ENCODE measurements around the gene DIP2A.
A peak's percentile ranks its signal among the peaks of the same experiment; 100 is the strongest.

DIP2A gene

DNA sequence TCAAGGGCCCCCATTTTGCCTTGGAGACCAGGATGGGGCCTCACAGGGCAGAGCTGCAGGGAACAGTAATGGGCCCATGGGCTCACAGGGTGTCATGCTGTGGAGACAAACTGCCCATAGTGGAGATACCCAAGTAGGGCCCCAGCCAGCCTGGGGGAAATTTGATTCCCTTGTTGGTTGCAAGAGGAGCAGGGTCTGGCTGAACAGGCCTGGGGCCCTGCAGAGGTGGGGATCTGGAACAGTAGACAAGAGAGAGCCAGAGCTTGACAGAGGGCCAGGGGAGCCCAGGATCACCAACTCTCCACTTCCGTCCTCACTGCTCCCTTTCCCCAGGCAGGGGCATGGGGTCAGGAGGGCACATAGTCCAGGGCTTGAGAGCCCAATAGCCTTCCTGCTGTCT, 137.5 kb downstream of the DIP2A start:
- DNase-seq (ENCODE audit: low spot score): no peak

DNA sequence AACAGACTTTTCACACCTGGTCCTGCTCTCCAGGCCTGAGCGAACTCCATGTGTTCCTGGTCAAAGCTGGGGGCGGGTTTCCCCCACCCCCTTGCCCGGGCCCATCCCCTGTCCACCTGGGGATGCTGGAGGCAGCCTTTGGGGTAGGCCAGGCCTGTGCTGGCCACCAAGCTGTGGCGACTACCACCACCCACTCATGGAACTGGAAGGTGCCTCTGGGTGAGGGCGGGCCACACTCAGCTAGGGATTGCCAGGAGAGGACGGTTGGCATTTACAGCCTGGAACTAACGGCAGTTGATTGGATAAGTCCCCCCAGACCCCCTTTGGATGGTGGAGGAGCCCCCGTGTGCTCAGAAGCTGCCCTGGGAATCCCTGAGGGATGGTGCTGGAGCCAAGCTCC, 138.3 kb downstream of the DIP2A start:
- no peak for DNase-seq (ENCODE audit: low spot score)

DNA sequence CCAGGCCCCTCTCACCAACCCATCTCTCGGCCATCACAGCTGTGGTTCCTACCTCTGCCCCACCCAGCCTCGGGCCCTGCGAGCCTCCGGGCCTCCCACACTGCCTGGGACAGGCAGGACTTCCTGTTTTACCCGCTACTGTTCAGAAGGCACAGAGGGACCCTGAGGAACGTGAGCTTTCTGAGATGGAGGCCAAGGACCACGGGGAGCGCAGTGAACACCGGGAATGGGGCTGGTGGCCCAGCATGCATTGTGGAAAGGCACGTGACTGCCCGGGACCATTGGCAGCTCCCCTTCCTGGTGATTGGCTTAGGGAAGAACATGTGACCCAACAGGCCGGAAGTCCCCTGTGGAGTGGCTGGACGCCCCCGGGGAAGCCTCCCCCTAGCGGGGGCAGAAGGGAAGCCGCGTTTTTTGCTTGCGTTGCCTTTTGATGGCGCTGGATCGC, 139.2 kb downstream of the DIP2A start:
- DNase-seq (ENCODE audit: low spot score): no peak

DNA sequence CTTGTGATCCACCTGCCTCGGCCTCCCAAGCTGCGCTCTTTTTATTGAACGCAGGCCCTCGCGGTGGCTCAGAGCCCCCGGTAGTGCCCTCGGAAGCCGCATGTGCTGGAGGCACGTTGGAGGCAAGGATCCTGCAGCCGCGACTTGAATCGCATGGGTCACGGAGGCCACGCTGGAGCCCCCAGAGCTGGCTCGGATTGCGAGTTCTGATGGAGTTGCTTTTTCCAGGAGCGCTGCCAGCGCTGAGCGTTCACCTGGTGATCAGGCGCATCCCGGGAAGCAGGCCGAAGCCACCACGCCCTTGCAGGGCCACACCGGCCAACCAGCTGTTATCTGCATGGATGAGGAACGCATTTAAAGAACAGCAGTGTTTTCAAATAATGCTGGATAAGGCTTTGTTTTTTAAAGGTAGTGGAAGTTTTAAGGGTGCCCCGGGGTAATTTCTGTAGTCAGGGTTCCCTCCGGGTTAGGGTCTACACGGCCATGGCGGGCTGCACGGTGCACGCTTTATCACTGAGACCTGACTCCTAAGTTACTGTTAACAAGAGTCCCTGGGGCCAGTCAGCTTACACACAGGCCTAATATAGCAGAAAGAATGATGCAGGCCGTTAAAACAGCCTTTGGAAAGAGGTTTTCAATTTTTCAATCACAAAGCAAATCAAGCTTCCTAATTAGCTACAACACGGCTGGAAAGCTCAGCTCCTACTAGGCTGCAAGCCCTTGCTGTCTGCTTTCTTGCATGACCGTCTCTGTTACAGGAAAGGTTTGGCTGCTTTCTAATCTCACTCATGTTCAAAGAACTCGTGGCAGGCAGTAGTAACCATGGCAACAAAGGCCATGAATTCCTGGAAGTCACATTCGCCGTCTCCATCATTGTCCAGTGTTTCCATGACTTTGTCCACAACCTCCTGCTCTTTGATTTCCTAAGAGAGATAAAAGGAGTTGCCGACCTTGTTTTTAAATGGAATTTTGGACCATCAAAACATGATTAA, 140.2 kb downstream of the DIP2A start:
- DNase-seq (ENCODE audit: low spot score): no peak

DNA sequence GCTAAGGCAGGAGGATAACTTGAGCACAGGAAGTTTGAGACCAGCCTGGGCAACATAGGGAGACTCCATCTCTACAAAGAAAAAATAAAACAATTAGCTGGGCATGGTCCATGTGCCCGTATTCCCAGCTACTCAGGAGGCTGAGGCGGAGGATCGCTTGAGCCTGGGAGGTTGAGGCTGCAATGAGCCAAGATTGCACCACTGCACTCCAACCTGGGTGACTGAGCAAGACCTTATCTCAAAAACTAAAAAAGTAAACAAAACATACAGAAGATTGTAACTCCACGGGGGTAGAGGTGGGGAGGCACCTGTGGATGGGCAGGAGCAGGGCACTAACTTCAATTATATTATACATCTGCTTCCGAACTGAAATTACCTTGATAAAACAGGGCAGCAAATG, 141.6 kb downstream of the DIP2A start:
- no peak for DNase-seq (ENCODE audit: low spot score)

DNA sequence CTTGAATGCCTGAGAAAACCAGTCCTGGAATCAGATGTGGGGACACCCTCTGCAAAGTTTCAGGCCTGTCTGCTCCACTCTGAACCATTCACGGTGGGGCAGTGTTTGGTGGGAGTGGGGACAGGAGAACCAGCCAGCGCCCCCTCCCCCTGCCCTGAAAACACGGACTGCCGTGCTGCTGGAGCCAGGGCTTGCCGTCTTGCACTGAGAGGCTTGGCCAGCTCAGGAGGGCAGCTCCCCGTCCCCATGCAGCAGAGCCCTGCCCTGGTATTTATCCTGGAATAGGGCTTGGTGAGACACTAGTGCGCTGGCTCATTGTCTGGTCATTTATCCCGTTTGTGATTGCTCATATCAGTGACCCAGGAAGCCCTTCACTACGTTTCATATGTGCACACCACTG, 142.3 kb downstream of the DIP2A start:
- no peak for DNase-seq (ENCODE audit: low spot score)

DNA sequence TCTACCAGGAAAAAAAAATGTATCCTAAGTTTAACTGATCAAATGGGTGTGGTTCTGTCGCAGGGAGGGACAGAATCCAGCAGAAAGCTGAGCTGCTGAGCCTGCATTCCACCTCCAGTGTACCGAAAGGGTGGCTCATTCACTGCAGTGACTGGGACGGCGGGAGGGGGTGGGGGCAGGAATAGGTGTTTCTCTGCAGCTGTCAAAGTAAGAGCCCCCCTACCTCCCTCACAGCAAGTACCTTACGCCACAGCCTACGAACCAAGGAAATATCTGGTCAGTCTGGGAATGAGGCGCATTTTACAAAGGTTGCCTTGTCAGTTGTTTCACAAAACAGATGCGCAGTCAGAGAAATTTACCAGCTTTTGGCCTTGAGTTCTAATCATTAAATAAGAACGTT, 144.5 kb downstream of the DIP2A start:
- no peak for DNase-seq (ENCODE audit: low spot score)

DNA sequence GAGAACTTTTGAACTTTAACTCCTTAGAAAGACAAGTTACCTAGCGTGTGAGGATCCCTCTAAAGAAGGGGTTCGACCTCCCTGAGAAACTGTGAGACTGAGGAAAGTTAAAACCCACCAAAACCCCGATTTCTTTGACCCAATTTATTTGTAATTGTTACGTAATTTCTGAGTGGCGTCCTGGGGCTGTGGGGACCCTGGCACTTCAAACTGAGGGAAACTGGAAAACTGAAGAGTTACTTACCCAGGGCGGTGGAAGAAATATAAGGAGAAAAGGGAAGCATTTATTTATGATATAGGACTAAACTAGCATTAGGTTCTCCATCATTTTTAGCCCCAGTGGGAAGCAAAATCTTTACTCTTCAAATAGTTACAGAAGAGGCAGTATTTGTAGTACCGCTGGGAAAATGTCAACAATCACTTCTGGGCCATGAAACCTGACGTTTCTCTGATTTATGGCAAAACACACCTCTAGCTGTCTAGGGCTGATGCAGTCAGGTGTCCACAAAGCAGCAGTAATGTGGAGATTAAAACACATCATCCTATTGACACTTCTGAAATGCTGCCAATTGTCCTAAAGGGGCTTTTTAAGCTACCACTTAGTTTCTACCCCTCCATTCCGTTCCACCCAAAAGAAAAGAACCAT, 145.8 kb downstream of the DIP2A start:
- no peak for DNase-seq (ENCODE audit: low spot score)

DNA sequence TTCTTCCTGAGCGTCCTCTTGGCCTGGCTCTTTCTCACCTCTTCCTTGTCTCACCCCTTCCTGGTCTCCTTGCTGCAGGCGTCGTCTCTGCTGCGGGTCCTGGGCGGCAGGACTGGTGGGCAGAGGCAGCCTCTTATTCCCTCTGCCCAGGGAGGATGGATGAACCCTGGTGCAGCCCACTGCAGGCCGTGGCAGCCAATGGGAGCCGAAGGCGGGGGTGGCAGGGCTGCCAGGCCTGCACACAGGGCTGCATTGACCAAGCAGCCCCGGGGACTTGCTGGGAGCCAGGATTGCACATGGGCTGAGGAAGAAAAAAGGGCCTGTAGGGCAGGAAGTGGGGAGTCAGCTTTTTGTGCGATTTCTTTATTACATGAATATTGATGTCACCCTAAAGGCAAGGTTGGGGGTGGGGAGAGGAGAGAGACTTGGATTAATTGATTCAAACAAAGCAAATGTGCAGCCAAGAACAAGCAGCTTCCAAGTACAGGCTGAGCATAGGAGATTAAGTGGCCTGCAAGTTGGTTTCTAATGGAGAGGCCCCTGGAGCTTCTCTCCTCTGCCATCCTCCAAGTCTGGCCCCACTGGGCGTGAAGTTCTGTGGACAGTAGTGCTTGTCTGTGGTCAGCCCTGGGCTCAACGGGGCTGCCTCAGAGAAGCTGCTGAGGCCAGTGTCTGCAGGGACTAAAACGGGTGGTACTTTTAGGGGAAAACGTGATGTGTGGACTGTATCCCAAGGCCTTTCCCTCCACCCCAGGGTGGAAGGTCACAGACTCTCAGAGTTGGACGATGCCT, 146.5 kb downstream of the DIP2A start, which contains the start of gene S100B:
Gene S100B (minus strand): TSS at position 108 of the 792 bp plus-strand sequence. CDS start 2,667 bp downstream, outside the sequence.
- peak; percentile 28 for DNase-seq (ENCODE audit: low spot score)

DNA sequence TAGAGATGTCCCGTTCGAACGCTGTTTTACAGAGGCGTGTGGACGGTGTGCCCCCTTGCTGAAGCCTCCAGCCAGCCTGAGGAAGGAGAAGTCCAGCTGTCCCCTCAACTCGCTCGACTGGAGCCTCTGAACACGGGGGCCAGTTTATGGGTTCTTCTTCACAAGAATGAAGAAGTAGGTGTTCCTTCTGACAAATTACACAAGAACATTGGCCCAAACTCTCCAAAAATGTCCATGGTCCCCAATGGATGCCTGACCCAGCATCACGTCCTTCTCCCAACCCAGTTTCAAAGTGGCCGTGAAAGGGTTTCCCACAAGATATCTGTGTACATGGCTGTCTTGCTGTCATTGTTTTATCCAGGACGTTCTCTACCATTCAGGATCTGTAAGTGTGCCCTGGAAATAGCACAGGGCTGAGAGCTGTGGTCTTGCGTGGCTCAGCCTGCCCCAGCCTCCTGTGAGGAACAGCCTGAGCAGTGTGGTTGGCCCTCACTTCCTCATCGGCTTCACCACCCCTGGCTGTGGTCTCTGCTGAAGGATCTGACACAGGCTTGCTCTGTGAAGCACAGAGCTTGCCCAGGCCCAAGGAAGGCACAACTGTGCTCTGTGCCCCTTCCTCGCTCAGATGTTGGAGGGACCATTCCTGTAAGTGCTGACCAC, 147.2 kb downstream of the DIP2A start:
- DNase-seq (ENCODE audit: low spot score): no peak

DNA sequence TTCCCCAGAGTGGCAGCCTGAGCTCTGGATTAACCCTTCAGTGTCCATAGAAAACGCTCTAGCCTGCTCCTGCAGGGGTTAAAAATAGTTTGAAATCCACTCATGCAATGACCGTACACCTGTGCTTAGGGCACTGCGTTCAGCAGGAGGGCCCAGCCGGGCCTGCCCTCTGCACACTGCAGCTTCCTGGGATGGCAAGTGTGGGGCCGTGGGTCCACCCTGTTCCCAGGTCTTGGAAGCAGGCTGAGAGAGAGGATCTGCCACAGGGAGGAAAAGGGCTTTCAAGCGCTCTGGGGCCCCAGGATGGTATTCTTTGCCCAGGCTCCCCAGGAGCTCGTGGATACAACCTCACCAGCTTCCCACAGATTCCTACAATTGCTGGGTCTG, 147.7 kb downstream of the DIP2A start:
- no peak for DNase-seq (ENCODE audit: low spot score)

DNA sequence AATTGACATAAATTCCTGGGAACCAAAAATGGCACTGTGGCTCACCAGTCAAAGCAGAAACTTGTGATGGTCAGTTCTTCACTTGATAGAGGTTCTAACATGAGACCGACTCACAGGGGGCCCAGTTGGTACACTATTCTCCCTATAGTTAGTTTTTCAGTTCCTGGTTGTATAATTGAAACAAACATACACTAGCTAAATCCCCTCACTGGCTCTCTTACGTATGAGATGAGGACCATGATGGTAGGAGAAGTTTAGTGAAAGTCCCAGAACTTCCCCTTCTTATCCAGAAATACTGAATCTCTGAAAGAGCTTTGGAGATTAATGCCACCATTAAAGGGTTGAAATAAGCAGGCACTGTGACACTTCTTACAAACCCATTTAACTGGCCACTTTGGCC, 148.9 kb downstream of the DIP2A start:
- DNase-seq (ENCODE audit: low spot score): no peak

DNA sequence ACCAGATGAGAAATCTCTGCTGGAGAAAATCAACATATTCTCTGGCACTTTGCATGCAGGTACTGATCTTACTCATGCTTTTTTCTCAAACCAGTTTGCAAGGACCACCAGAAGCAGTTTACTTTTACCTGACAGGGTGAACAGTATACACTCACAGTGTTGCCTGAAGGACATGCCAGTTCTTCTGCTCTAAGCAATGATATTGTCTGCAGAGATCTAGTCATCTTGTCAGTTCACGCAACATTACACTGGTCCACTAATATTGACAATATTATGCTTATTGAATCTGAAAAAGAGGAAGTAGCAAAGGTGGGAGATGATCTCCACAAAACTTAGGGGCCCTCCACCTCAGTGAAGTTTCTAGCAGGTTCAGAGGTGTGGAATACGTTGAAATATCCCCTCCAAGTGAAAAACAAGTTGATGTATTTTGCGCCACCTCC, 150.0 kb downstream of the DIP2A start:
- no peak for DNase-seq (ENCODE audit: low spot score)

DNA sequence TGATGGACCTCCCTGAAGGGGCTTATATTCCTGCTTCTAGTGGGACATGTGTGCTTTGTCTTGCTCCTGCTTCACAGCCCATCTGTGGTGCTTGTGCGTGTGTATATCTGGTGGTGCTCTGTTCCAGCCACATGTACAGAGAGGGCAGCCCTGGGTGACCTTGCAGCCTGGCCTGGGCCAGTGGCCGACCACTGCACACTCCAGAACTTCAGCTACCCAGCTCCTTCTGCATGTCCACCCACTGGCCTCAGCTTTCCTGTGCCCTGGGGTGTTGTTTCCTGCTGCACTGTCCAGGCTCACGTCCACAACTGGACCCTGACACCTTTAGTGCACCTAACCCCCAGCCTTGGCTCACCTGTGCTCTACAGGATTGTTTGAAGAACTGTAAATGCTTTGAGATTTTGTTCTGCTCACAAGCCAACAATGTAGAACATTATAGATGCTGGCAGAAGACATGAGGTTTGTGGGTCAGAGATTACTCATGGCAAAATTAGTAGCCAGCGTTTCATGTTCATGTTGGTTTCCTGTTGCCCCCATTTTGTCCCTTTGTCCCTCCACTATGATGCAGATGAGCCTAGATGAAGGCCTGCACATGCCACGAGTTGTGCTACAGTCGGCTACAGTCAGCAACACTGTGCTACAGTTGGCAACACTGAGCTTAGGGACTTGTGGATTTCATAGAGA, 151.5 kb downstream of the DIP2A start:
- no peak for DNase-seq (ENCODE audit: low spot score)

DNA sequence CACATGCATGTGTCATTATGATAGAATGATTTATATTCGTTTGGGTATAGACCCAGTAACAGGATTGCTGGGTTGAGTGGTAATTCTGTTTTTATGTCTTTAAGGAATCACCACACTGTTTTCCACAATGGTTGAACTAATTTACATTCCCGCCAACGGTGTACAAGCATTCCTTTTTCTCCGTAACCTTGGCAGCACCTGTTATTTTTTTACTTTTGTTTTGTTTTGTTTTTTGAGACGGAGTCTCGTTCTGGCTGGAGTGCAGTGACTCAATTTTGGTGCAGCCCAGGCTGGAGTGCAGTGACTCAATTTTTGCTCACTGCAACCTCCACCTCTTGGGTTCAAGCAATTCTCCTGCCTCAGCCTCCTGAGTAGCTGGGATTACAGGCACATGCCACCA, 154.7 kb downstream of the DIP2A start:
- DNase-seq (ENCODE audit: low spot score): no peak

DNA sequence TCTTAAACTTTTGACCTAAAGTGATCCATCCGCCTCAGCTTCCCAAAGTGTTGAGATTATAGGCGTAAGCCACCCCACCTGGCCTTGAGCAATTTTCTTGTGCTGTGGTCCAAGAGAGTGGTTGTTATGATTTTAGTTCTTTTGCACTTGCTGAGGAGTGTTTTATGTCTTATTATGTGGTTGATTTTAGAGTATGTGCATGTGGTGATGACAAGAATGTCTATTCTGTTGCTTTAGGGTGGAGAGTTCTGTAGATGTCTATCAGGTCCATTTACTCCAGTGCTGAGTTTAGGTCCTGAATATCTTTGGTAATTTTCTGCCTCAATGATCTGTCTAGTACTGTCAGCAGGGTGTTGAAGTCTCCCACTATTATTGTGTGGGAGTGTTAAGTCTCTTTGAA, 157.4 kb downstream of the DIP2A start:
- no peak for DNase-seq (ENCODE audit: low spot score)

DNA sequence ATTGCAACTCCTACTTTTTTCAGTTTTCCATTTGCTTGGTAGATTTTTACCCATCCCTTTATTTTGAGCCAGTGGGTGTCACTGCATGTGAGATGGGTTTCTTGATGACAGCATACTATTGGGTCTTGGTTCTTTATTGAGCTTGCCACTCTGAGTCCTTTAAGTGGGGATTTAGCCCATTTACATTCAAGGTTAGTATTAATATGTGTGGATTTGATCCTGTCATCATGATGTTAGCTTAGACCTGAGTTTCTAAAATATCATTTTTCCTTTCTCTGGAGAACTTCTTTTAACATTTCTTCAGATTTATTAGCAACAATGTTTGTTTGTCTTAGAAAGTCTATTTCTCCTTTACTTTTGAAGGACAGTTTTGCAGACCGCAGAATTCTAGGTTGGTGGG, 158.0 kb downstream of the DIP2A start:
- no peak for DNase-seq (ENCODE audit: low spot score)

DNA sequence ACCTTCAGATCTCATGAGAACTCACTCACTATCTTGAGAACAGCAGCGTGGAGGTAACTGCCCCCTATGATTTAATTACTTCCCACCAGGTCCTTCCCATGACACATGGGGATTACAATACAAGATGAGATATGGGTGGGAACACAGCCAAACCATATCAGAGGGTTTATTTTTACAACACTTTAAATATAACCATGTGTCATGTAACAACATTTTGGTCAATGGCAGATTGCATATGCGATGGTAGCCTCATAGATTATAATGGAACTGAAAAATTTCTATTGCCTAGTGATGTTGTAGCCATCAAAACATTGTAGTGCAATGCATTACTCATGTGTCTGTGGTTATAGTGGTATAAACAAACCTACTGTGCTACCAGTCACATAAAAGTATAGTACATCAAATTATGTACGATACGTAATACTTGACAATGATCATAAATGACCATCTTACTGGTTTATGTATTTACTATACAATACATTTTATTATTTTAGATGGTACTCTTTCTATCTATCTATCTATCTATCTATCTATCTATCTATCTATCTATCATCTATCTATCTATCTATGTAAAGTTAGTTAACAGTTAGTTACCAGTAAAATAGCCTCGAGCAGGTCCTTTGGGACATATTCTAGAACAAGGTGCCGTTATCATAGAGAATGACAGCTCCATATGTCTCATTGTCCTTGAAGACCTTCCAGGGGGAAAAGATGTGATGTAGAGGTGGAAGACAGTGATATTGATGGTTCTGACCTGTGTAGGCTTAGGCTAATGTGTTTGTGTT, 158.8 kb downstream of the DIP2A start:
- DNase-seq (ENCODE audit: low spot score): no peak

DNA sequence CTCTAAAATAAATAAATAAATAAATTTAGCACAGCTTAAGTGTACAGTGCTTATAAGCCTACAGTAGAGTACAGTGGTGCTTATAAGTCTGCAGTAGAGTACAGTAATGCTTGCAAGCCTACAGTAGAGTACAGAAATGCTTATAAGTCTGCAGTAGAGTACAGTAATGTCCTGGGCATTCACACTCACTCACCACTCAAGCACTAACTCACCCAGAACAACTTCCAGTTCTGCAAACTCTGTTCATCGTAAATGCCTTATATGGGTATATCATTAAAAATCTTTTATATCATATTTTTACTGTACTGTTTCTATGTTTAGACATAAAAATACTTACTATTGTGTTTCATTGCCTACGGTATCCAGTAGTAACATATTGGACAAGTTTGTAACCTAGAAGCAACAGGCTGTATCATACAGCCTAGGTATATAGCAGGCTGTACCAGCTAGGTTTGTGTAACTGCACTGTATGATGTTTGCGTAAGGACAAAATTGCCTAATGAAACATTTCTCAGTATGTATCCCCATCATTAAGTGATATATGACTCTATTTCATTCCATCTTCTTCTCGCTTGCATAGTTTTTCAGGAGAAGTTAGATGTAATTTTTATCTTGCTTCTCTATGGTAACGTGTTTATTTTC, 160.2 kb downstream of the DIP2A start:
- DNase-seq (ENCODE audit: low spot score): no peak

Data from cerebellar cortex (tissue), 1 donor.